IMR-90 (cell line): ENCODE data around the gene CTIF.

Experiments used
- BHLHE40 ChIP-seq: fragments of 150-350 bp; IDR thresholded peaks from 2 replicates; pipeline ENCODE4 v1.6.1; 2016; ENCODE audit warnings: mild to moderate bottlenecking, low read depth, low read length
- CHD1 ChIP-seq: IDR thresholded peaks from 2 replicates; pipeline ENCODE4 v1.6.1; 2012; ENCODE audit warnings: low read depth, low read length, improper control_type of control experiment
- FOS ChIP-seq: fragments of 150-350 bp; IDR thresholded peaks from 2 replicates; pipeline ENCODE4 v1.6.1; 2016; ENCODE audit warnings: low read depth, low read length
- MAFK ChIP-seq: IDR thresholded peaks from 2 replicates; pipeline ENCODE4 v1.6.1; 2012; ENCODE audit warnings: low read depth, low read length, improper control_type of control experiment
- MAZ ChIP-seq: IDR thresholded peaks from 2 replicates; pipeline ENCODE4 v1.6.1; 2012; ENCODE audit warnings: low read depth, mild to moderate bottlenecking, low read length, improper control_type of control experiment, moderate library complexity, borderline replicate concordance
- MXI1 ChIP-seq: IDR thresholded peaks from 2 replicates; pipeline ENCODE4 v1.6.1; 2012; ENCODE audit warnings: low read depth, mild to moderate bottlenecking, low read length, moderate library complexity, borderline replicate concordance
- NFE2L2 ChIP-seq: fragments of 150-350 bp; IDR thresholded peaks from 2 replicates; pipeline ENCODE4 v1.6.1; 2016; ENCODE audit warnings: low read depth, mild to moderate bottlenecking, low read length
- POLR2A ChIP-seq: IDR thresholded peaks from 2 replicates; pipeline ENCODE4 v1.6.1; 2012; ENCODE audit warnings: mild to moderate bottlenecking, low read depth, low read length
- RAD21 ChIP-seq: IDR thresholded peaks from 2 replicates; pipeline ENCODE4 v1.6.1; 2012; ENCODE audit warnings: low read length, improper control_type of control experiment
- RCOR1 ChIP-seq: IDR thresholded peaks from 2 replicates; pipeline ENCODE4 v1.6.1; 2012; ENCODE audit warnings: mild to moderate bottlenecking, low read length, improper control_type of control experiment; ENCODE audit not compliant: insufficient replicate concordance
- RFX5 ChIP-seq: IDR thresholded peaks from 2 replicates; pipeline ENCODE4 v1.8.0; 2012; ENCODE audit warnings: low read depth, mild to moderate bottlenecking, low read length, moderate library complexity
- TF ChIP-seq, protein P1 (sequence below): conservative IDR thresholded peaks from 2 replicates; pipeline ENCODE4 v1.5.1; 2012; ENCODE audit warnings: mild to moderate bottlenecking, low read depth, low read length, improper control_type of control experiment
- TF ChIP-seq, protein P2 (sequence below): fragments of 150-350 bp; IDR thresholded peaks from 2 replicates; pipeline ENCODE4 v1.6.1; 2017; ENCODE audit warnings: mild to moderate bottlenecking, antibody characterized with exemption, low read length, low read depth
- TF ChIP-seq, protein P3 (sequence below): fragments of 150-350 bp; IDR thresholded peaks from 2 replicates; pipeline ENCODE4 v1.6.1; 2016; ENCODE audit warnings: low read depth, mild to moderate bottlenecking, low read length, moderate library complexity, borderline replicate concordance

DNA sequence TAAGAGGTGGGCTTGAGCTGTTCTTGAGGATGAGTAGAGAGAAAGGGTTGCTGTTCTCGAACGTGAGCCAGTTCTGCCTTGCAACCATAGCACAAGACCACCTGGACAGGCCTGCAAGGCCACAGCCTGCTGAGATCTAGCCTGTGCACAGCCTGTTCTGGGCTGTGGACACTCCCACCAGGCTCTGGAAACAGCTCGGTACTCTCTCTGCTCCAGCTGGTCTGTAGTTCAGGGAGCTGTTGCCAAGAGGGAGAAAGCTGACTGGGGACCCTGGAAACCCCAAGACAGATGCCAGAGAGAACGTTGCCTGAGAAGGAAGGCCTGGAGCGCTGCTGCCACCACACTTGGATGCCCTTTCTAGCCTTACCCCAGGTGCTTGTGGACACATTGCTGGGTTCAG is 69.8 kb downstream of the CTIF start:
- no peak for TF ChIP-seq POLR2A
- TF ChIP-seq MXI1 = no peak
- no peak for TF ChIP-seq MAFK
- TF ChIP-seq, protein P1, sequence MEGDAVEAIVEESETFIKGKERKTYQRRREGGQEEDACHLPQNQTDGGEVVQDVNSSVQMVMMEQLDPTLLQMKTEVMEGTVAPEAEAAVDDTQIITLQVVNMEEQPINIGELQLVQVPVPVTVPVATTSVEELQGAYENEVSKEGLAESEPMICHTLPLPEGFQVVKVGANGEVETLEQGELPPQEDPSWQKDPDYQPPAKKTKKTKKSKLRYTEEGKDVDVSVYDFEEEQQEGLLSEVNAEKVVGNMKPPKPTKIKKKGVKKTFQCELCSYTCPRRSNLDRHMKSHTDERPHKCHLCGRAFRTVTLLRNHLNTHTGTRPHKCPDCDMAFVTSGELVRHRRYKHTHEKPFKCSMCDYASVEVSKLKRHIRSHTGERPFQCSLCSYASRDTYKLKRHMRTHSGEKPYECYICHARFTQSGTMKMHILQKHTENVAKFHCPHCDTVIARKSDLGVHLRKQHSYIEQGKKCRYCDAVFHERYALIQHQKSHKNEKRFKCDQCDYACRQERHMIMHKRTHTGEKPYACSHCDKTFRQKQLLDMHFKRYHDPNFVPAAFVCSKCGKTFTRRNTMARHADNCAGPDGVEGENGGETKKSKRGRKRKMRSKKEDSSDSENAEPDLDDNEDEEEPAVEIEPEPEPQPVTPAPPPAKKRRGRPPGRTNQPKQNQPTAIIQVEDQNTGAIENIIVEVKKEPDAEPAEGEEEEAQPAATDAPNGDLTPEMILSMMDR = no peak
- TF ChIP-seq CHD1 = no peak
- no peak for TF ChIP-seq RCOR1
- TF ChIP-seq RFX5 = no peak
- TF ChIP-seq, protein P2, sequence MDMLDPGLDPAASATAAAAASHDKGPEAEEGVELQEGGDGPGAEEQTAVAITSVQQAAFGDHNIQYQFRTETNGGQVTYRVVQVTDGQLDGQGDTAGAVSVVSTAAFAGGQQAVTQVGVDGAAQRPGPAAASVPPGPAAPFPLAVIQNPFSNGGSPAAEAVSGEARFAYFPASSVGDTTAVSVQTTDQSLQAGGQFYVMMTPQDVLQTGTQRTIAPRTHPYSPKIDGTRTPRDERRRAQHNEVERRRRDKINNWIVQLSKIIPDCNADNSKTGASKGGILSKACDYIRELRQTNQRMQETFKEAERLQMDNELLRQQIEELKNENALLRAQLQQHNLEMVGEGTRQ = no peak
- no peak for TF ChIP-seq MAZ
- TF ChIP-seq RAD21 = no peak
- no peak for TF ChIP-seq NFE2L2
- TF ChIP-seq, protein P3, sequence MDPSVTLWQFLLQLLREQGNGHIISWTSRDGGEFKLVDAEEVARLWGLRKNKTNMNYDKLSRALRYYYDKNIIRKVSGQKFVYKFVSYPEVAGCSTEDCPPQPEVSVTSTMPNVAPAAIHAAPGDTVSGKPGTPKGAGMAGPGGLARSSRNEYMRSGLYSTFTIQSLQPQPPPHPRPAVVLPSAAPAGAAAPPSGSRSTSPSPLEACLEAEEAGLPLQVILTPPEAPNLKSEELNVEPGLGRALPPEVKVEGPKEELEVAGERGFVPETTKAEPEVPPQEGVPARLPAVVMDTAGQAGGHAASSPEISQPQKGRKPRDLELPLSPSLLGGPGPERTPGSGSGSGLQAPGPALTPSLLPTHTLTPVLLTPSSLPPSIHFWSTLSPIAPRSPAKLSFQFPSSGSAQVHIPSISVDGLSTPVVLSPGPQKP = no peak
- no peak for TF ChIP-seq FOS
- no peak for TF ChIP-seq BHLHE40
